H1 (cell line): ENCODE results near the gene ZNF414. TPM values are rescaled to one million over a fixed set of nuclear protein-coding genes. Genes with fewer than 3 reads are reported as not detected.

Experiments
- CTCF ChIA-PET: fragments of 300-600 bp; sonication (Branson Sonifier 250); formaldehyde crosslinking; loops from one replicate; lab custom pipeline; 2021; ENCODE audit not compliant: partially characterized antibody; lab: Charles Lee
- POLR2A ChIA-PET: fragments of 300-600 bp; sonication (Branson Sonifier 250); formaldehyde crosslinking; loops from one replicate; lab custom pipeline; 2021; ENCODE audit warnings: inconsistent platforms; ENCODE audit not compliant: partially characterized antibody; lab: Charles Lee
- DNase-seq, 2 experiments: peaks; one replicate each; pipeline versions ENCODE4 v3.0.0 to v3.0.0-alpha.2; 2010 to 2022; ENCODE audit warnings: low spot score in 2 of 2, low read depth in 1 of 2, mixed read lengths in 1 of 2
- FAIRE-seq: peaks from 2 replicates; lab custom pipeline; 2011; peaks lifted over from hg19 to GRCh38; lab: Jason Lieb, UNC
- H2AFZ ChIP-seq: 2 replicates; pipeline ENCODE4 v1.8.1; 2012; ENCODE audit warnings: low read length, inconsistent platforms
- H2AK5ac ChIP-seq: 2 replicates; pipeline ENCODE4 v1.6.1; 2013; ENCODE audit warnings: low read depth, low read length
- H2BK120ac ChIP-seq: replicated peaks from 2 replicates; pipeline ENCODE3; 2013; ENCODE audit warnings: low read depth, low read length, inconsistent platforms
- H2BK12ac ChIP-seq: 2 replicates; pipeline ENCODE4 v1.6.1; 2013; ENCODE audit warnings: low read depth, low read length
- H2BK15ac ChIP-seq: 2 replicates; pipeline ENCODE4 v1.6.1; 2013; ENCODE audit warnings: low read length
- H2BK20ac ChIP-seq: 2 replicates; pipeline ENCODE4 v1.6.1; 2013; ENCODE audit warnings: low read length
- H2BK5ac ChIP-seq: 2 replicates; pipeline ENCODE4 v1.6.1; 2013; ENCODE audit warnings: low read depth, low read length
- H3K14ac ChIP-seq: 2 replicates; pipeline ENCODE4 v1.6.1; 2013; ENCODE audit warnings: inconsistent platforms; ENCODE audit not compliant: insufficient read length
- H3K18ac ChIP-seq: 2 replicates; pipeline ENCODE4 v1.6.1; 2013; ENCODE audit warnings: low read length; ENCODE audit errors: extremely low read depth
- H3K23ac ChIP-seq: 2 replicates; pipeline ENCODE4 v1.6.1; 2013; ENCODE audit warnings: inconsistent platforms; ENCODE audit not compliant: insufficient read length
- H3K23me2 ChIP-seq: 2 replicates; pipeline ENCODE4 v1.6.1; 2013; ENCODE audit warnings: low read depth, low read length
- H3K27ac ChIP-seq: 2 replicates; pipeline ENCODE4 v1.6.1; 2011; ENCODE audit warnings: low read depth, low read length, inconsistent platforms
- H3K27me3 ChIP-seq, 4 experiments: replicated peaks in 1 of 4; 1 replicate in 1 of 4; 2 replicates in 3 of 4; pipeline versions ENCODE4 v1.6.1 to v1.8.1; 2011 to 2013; ENCODE audit warnings: low read length in 3 of 4, mild to moderate bottlenecking in 3 of 4, inconsistent platforms in 2 of 4, mixed read lengths in 2 of 4, moderate library complexity in 1 of 4; ENCODE audit not compliant: control insufficient read depth in 3 of 4, insufficient read depth in 3 of 4; ENCODE audit errors: extremely low read depth in 1 of 4
- H3K36me3 ChIP-seq, 4 experiments: 2 replicates each; pipeline versions ENCODE4 v1.6.1 to v1.8.1; 2011 to 2013; ENCODE audit warnings: mild to moderate bottlenecking in 4 of 4, low read length in 3 of 4, moderate library complexity in 2 of 4, control low read depth in 1 of 4, inconsistent platforms in 1 of 4; ENCODE audit not compliant: insufficient read depth in 4 of 4, control insufficient read depth in 2 of 4
- H3K4ac ChIP-seq: replicated peaks from 2 replicates; pipeline ENCODE3; 2013; ENCODE audit warnings: low read length, low read depth, mixed read lengths, inconsistent platforms; ENCODE audit not compliant: insufficient read length
- H3K4me1 ChIP-seq, 4 experiments: replicated peaks in 1 of 4; 1 replicate in 1 of 4; 2 replicates in 3 of 4; pipeline versions ENCODE4 v1.6.1 to v1.8.1; 2011 to 2013; ENCODE audit warnings: low read length in 3 of 4, inconsistent platforms in 2 of 4, mixed read lengths in 1 of 4; ENCODE audit not compliant: insufficient read depth in 4 of 4, control insufficient read depth in 3 of 4
- H3K4me2 ChIP-seq, 2 experiments: 2 replicates each; pipeline versions ENCODE4 v1.6.1 to v1.8.1; 2011 to 2013; ENCODE audit warnings: low read depth in 2 of 2, low read length in 2 of 2, control low read depth in 1 of 2, inconsistent platforms in 1 of 2, mild to moderate bottlenecking in 1 of 2; ENCODE audit not compliant: insufficient read depth in 1 of 2
- H3K4me3 ChIP-seq, 4 experiments: fragments of 200-600, 300-600 bp in 1 of 4; sonication (generic), shearing (Covaris generic), sonication (Bioruptor Twin) in 1 of 4; 2 replicates each; pipeline versions ENCODE4 v1.5.1 to v1.8.1; 2011 to 2016; ENCODE audit warnings: low read length in 4 of 4, low read depth in 3 of 4, control low read depth in 2 of 4, inconsistent platforms in 2 of 4, mild to moderate bottlenecking in 2 of 4, mixed read lengths in 1 of 4, moderate library complexity in 1 of 4; ENCODE audit not compliant: insufficient read depth in 2 of 4; ENCODE audit errors: extremely low read depth in 1 of 4
- H3K56ac ChIP-seq: replicated peaks from 2 replicates; pipeline ENCODE3; 2013; ENCODE audit warnings: low read depth, mild to moderate bottlenecking, mixed read lengths, low read length, inconsistent platforms; ENCODE audit not compliant: insufficient read length
- H3K79me1 ChIP-seq: 2 replicates; pipeline ENCODE4 v1.6.1; 2013; ENCODE audit warnings: low read depth, low read length, control low read depth
- H3K79me2 ChIP-seq, 2 experiments: 2 replicates each; pipeline versions ENCODE4 v1.6.1 to v1.8.1; 2012 to 2013; ENCODE audit warnings: low read length in 2 of 2, mild to moderate bottlenecking in 2 of 2, inconsistent platforms in 1 of 2; ENCODE audit not compliant: insufficient read depth in 2 of 2, control insufficient read depth in 1 of 2
- H3K9ac ChIP-seq, 4 experiments: replicated peaks in 1 of 4; 1 replicate in 1 of 4; 2 replicates in 3 of 4; pipeline versions ENCODE4 v1.6.1 to v1.8.1; 2011 to 2013; ENCODE audit warnings: low read depth in 3 of 4, low read length in 3 of 4, control low read depth in 2 of 4, mild to moderate bottlenecking in 2 of 4, moderate library complexity in 2 of 4, inconsistent platforms in 1 of 4; ENCODE audit errors: extremely low read depth in 1 of 4
- H3K9me3 ChIP-seq, 2 experiments: 2 replicates each; pipeline versions ENCODE4 v1.6.1 to v1.8.1; 2012 to 2013; ENCODE audit warnings: mild to moderate bottlenecking in 2 of 2, moderate library complexity in 2 of 2, control low read depth in 1 of 2, inconsistent platforms in 1 of 2, low read depth in 1 of 2, low read length in 1 of 2, mixed read lengths in 1 of 2; ENCODE audit not compliant: insufficient read depth in 2 of 2
- H4K20me1 ChIP-seq, 2 experiments: replicated peaks in 1 of 2; 2 replicates each; pipeline versions ENCODE3 to v1.8.1; 2011 to 2013; ENCODE audit warnings: inconsistent platforms in 2 of 2, low read length in 2 of 2, mild to moderate bottlenecking in 1 of 2; ENCODE audit not compliant: insufficient read depth in 2 of 2, control insufficient read depth in 1 of 2
- H4K5ac ChIP-seq: 2 replicates; pipeline ENCODE4 v1.6.1; 2013; ENCODE audit warnings: low read length, low read depth, mixed read lengths, inconsistent platforms; ENCODE audit not compliant: insufficient read length
- H4K8ac ChIP-seq: 2 replicates; pipeline ENCODE4 v1.8.0; 2013; ENCODE audit warnings: mild to moderate bottlenecking, moderate library complexity, low read length, inconsistent platforms; ENCODE audit not compliant: insufficient read depth; ENCODE audit errors: extremely low read depth
- H4K91ac ChIP-seq: replicated peaks from 2 replicates; pipeline ENCODE3; 2013; ENCODE audit warnings: low read length, mixed read lengths, inconsistent platforms; ENCODE audit not compliant: insufficient read length
- POLR2A ChIP-seq, 2 experiments: IDR thresholded peaks; 1 replicate in 1 of 2; 2 replicates in 1 of 2; pipeline ENCODE4 v1.6.1; 2011; ENCODE audit warnings: low read depth in 2 of 2, low read length in 2 of 2, mild to moderate bottlenecking in 2 of 2; ENCODE audit errors: control extremely low read depth in 1 of 2
- SUZ12 ChIP-seq: fragments of 200-600 bp; sonication (generic); IDR thresholded peaks from 2 replicates; pipeline ENCODE4 v1.6.1; 2012; ENCODE audit warnings: mild to moderate bottlenecking, inconsistent platforms, low read length, moderate library complexity, mixed read lengths
- TCF12 ChIP-seq: IDR thresholded peaks from 2 replicates; pipeline ENCODE4 v1.6.1; 2011; ENCODE audit warnings: low read depth, mild to moderate bottlenecking, low read length
- YY1 ChIP-seq: IDR thresholded peaks from 2 replicates; pipeline ENCODE4 v1.6.1; 2011; ENCODE audit warnings: low read depth, mild to moderate bottlenecking, low read length
- whole genome bisulfite sequencing, 2 experiments: shearing (Covaris generic) in 1 of 2; methylation state at CpG; one replicate each; pipeline versions ENCODE4 v1.1.6 to v1.1.7; 2013 to 2015; ENCODE audit warnings: low lambda C conversion rate in 2 of 2, mixed read lengths in 2 of 2, inconsistent platforms in 1 of 2, low coverage in 1 of 2, missing lambda C conversion rate in 1 of 2; ENCODE audit not compliant: insufficient replicate concordance in 2 of 2, insufficient coverage in 1 of 2, insufficient read length in 1 of 2; ENCODE audit errors: extremely low coverage in 1 of 2, missing lambda C conversion rate in 1 of 2; 5-methylcytosine and 5-hydroxymethylcytosine counted together
- polyA plus RNA-seq, 7 experiments: library from polyadenylated mRNA; depleted of rRNA in 3 of 7; stranded (reverse) in 5 of 7; unstranded in 2 of 7; fragments of >200 nt in 5 of 7; fragments of 200-250 nt in 2 of 7; gene quantifications; 1 replicate in 5 of 7; 2 replicates in 1 of 7; 4 replicates in 1 of 7; pipeline versions ENCODE4 v1.2.1 to v1.2.3, GENCODE V29; 2011 to 2013; ENCODE audit warnings: missing spikeins in 2 of 7, mixed read lengths in 2 of 7
- total RNA-seq: library from RNA; stranded (reverse); fragmentation: NEBNext Ultra II Directional; extraction: Animal tissue kit (Norgen Biotek cat#: 25700); gene quantifications from 2 replicates; pipeline ENCODE4 v1.2.1, GENCODE V29; 2021

ZNF414 gene
- total and polyA plus RNA-seq, 2 of the 8 experiments (the other 6 are each of a cell fraction or from before 2014, with no cell fraction given) = 9.7 to 26.8 TPM

- no peaks in the 10 kb centered on the region for H3K27me3 ChIP-seq
- H3K36me3 ChIP-seq = peaks cover 0 to 3% (median 0%) of the 10 kb centered on the region in 4 experiments; a peak in 1 of 8 replicates
- H3K27ac ChIP-seq = no peak overlapping the region
- 91% methylated on average over 20 of the region's 20 CpGs; no CpG with 5 or more reads in 1 of the 2 experiments for WGBS, 2 experiments
- H2BK5ac ChIP-seq = no peak overlapping the region
- H2AFZ ChIP-seq = no peak overlapping the region
- CTCF ChIA-PET = interaction anchor here (0.7 to 1.4 kb wide), 3 partner anchors 19 to 71 kb away, joined by 3 read pairs; no protein-coding TSS in a partner anchor
- no peak overlapping the region for H3K4me2 ChIP-seq
- no peak overlapping the region for H3K14ac ChIP-seq
- TF ChIP-seq TCF12 = no peak
- TF ChIP-seq POLR2A (IDR thresholded peaks at IDR 0.05; ENCODE audit: control extremely low read depth in 1 of 2, low read depth in 2 of 2, low read length in 2 of 2) = no peak
- no peak for TF ChIP-seq YY1
- no peak for TF ChIP-seq SUZ12
- H4K91ac ChIP-seq = no peak overlapping the region
- H3K23me2 ChIP-seq = no peaks in the 10 kb centered on the region
- no peak overlapping the region for H3K4me3 ChIP-seq
- no peak overlapping the region for H4K5ac ChIP-seq
- no peak overlapping the region for H2AK5ac ChIP-seq
- H4K20me1 ChIP-seq = no peaks in the 10 kb centered on the region
- no peak overlapping the region for H3K9ac ChIP-seq
- no peaks in the 10 kb centered on the region for H3K9me3 ChIP-seq
- H3K18ac ChIP-seq = no peak overlapping the region
- H3K79me1 ChIP-seq = no peaks in the 10 kb centered on the region
- POLR2A ChIA-PET = no interaction called here
- no peak overlapping the region for H2BK20ac ChIP-seq
- DNase-seq (no peak), FAIRE-seq (no peak)
- no peak overlapping the region for H2BK12ac ChIP-seq
- no peaks in the 10 kb centered on the region for H3K79me2 ChIP-seq
- H2BK120ac ChIP-seq = no peak overlapping the region
- H3K4me1 ChIP-seq = no peaks in the 10 kb centered on the region
- H2BK15ac ChIP-seq = no peak overlapping the region
- no peak overlapping the region; the same call in 1 of the 2 replicates for H4K8ac ChIP-seq
- H3K4ac ChIP-seq = no peak overlapping the region
- no peak overlapping the region for H3K23ac ChIP-seq
- H3K56ac ChIP-seq = no peak overlapping the region
These were observed 30.2 kb upstream of the ZNF414 start for GRCh38 chr19:8544168-8544567.
